GM18520 (cell line): ENCODE measurements around the gene BTNL2.
"Not testable (repeated sequence)": the region's sequence is repeated elsewhere in the genome, so short reads cannot be mapped to it uniquely, and the experiment has no call there.

Experiments
- ATAC-seq: cut with Tn5 transposase; IDR thresholded peaks from one replicate; pipeline ENCODE4 v1.9.1; 2021; ENCODE audit not compliant: unreplicated experiment

The BTNL2 gene

DNA sequence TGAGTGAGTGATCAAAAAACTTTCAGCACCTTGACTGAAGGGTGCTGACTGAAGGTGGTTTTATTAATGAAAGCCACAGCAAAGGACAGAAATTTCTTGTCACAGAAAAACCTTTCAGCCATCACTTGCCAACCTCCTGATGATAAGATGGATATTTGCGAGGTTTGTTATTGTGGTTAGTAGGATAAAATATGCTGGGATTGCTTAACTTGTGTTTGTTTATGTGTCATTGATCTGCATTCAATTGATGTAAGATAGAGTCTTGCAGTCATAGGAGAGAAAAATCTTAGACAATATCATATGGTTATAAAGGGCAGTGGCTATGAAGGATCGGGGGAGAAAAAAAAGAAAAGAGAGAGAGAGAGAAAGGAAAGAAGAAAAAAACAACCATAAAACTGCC is 36.5 kb downstream of the BTNL2 start:
- no peak for ATAC-seq

DNA sequence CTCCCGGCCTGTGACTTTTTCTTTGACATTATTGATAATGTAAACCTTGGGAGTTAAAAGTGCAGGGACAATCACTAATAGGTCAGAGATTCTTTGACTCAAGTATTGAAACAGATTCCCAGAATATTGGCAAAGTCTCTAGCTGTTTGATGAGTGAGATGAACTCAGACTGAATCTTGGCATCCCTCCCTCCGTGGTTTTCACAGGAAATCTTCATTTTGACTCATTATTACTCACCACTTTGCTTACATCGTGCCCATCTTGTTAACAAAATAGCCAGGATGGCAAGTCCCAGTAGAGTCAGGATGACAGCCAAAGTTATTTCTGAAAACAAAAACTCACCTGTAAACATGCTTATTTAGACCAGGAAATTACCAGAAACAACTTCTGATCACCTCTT is 37.3 kb downstream of the BTNL2 start:
- ATAC-seq, result no peak

DNA sequence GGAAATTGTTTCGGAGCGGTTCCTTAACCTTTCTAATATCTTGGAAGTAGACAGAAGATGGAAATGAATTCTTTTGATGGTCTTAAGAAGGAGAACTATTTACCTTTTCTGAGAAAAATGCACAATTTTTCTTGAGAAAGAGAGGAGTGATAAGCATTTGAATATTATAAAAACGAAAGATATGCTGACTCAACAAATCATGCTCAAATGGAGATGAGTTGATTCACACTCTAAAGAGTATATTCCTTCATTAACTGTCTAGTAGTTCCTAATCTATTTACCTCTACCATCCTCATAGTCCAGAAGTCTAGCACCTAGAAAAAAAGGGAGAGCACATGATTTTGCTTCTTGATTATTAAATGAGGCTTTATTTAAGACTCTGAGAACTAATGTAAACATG is 39.3 kb downstream of the BTNL2 start:
- no peak for ATAC-seq

DNA sequence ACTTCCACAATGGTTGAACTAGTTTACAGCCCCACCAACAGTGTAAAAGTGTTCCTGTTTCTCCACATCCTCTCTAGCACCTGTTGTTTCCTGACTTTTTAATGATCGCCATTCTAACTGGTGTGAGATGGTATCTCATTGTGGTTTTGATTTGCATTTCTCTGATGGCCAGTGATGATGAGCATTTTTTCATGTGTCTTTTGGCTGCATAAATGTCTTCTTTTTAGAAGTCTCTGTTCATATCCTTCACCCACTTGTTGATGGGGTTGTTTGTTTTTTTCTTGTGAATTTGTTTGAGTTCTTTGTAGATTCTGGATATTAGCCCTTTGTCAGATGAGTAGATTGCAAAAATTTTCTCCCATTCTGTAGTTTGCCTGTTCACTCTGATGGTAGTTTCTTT is 47.8 kb downstream of the BTNL2 start:
- not testable (repeated sequence) for ATAC-seq

DNA sequence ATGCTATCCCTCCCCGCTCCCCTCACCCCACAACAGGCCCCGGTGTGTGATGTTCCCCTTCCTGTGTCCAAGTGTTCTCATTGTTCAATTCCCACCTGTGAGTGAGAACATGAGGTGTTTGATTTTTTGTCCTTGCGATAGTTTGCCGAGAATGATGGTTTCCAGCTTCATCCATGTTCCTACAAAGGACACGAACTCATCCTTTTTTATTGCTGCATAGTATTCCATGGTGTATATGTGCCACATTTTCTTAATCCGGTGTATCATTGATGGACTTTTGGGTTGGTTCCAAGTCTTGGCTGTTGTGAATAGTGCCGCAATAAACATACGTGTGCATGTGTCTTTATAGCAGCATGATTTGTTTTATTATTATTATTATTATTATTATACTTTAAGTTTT is 48.4 kb downstream of the BTNL2 start:
- ATAC-seq, result not testable (repeated sequence)

DNA sequence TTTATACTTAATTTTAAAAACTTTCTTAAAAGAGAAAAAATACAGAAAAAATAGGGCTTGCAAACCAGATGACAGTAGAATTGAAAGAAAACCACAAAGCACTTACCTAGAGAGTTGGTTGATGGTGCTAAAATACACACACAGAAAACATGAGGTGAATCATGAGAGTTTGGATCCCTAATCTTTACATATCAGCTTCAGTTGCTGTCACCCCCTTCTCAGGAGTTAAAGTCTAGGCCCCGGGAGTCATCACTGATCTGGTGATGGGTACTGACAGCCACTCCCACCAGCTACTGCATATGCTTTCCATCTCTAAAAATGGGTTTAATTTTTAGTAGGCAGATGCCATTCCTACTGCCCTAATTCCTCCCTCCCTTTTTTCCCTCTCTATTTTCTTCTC is 52.0 kb downstream of the BTNL2 start:
- no peak for ATAC-seq

DNA sequence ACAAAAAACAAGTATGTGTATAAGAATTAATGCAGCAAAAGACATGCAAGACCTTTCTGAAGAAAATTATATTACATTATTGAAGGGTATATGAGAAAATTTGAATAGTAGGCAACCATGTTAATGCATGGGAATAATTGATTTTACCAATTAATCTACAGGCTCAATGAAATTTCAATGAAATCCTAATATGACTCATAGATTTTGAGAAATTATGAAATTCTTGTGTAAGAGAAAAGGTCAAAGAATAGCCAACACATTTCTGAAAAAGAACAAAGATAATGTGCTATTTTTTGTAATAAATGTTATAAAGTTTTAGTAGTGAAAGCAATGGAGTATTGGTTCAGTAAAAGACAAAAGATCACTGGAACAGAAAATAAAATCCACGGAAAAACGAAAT is 53.6 kb downstream of the BTNL2 start:
- ATAC-seq, result no peak
